GDM1 (cell line): ENCODE results near the gene HPCAL4.

Experiments used
- DNase-seq: peaks from one replicate; lab custom pipeline; 2025; lab: John Stamatoyannopoulos, UW

HPCAL4 gene

DNA sequence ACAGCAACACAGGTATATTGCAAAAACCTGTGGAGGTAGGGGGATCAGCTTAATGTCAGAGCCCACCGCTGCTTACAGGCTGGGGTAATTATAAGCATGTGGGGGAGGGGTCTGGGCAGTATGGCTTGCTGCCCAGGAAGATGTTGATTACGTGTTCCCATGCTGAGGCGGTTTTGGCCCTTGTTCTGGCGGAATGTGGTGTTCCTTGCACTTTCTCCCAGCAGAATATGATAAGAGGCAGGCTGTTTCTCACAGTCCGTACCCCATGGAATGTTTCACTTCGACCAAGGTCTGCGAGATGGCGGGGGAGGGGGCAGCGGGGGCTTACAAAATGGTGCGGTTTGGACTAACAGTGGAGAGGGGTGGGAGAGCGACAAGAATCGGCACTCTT, 9.8 kb upstream of the HPCAL4 start:
- DNase-seq: no peak

GRCh38 chr1:39700348-39700747, 9.1 kb upstream of the HPCAL4 start:
- DNase-seq: no peak

DNA sequence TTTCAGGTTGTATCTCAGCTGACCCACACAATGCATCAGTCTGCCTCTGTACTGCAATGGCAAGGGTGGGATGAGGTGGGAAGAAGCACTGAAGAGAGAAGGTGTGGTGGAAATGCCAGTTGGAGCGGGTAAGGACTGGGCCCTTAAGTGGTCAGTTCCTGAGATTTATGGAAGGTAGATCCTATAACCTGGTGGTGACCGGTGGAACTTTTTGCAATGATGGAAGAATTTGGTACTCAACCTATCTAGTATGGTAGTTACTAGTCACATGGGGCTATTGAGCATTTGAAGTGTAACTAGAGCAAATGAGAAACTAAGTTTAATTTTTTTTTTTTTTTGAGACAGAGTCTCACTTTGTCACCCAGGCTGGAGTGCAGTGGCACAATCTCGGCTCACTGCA, 8.2 kb upstream of the HPCAL4 start:
- no peak for DNase-seq

DNA sequence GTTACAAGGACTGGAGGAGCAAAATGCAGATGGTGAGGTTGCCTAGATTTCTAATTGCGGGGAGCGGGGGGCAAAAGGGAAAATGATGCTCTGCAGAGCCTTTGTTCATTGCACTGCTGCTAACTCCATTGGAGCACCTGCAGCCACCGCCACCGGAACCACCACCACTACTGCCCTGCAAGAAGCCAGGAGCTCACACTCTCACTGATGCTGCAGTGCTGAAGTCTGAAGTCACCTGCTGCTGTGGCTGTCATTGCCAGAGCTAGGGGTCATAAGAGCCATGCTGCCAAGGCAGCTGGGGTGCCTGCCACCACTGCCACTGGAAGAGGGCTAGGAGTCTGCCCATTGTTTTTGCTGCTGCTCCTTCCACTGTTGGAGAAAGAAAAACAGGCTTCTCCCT, 7.3 kb upstream of the HPCAL4 start:
- no peak for DNase-seq

- no peak for DNase-seq
These were observed 5.2 kb upstream of the HPCAL4 start for GRCh38 chr1:39696448-39696847.

- no peak for DNase-seq
These were observed 3.8 kb upstream of the HPCAL4 start for GRCh38 chr1:39695016-39695415.

GRCh38 chr1:39694026-39694425, 2.8 kb upstream of the HPCAL4 start:
- no peak for DNase-seq

- no peak for DNase-seq
These were observed 1.2 kb upstream of the HPCAL4 start for GRCh38 chr1:39692152-39693074.

- DNase-seq: no peak
These were observed 345 bp downstream of the HPCAL4 start for GRCh38 chr1:39690794-39691382.

- no peak for DNase-seq
These were observed 1.0 kb downstream of the HPCAL4 start for GRCh38 chr1:39690225-39690624.

- DNase-seq: no peak
These were observed 1.6 kb downstream of the HPCAL4 start for GRCh38 chr1:39689635-39690034.

DNA sequence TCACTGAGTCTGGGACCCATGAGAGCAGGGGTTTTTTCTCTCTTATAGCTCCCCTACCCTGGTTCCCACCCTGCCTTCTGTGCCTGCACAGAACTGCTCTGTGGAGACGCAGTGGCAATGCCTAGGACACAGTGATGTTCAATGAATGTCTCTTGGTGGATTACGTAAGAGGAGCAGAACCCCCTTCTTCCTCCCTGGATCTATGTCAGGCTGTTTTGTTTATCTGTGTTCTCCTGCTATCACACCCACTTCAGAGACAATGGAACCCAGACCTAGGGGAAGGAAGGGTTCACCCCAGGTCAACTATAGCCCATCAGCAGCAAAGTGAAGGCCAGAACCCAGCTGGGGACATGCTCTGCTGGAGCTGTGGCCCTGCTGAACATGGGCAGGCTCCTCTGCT, 2.0 kb downstream of the HPCAL4 start:
- DNase-seq: no peak

DNA sequence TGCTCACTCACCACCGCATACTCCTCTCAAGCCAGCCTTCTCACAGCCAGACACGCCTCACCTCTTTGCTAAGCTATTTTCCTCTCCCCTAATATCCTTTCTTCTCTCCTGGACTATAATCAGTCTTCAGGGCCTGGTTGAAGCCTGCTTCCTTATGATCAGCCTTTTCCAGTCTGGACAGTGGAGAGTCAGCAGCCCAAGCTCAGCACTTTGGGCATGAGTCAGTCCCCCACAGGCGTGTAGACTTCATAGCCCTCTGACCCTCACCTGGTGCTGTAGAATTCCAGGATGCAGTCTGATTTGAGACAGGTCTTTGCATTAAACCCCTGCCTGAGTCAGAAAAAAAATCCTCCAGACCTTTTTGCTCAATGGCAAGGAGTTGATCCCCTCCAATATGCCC, 2.5 kb downstream of the HPCAL4 start:
- DNase-seq: no peak

- DNase-seq: no peak
These were observed 4.0 kb downstream of the HPCAL4 start for GRCh38 chr1:39687243-39687642.

DNA sequence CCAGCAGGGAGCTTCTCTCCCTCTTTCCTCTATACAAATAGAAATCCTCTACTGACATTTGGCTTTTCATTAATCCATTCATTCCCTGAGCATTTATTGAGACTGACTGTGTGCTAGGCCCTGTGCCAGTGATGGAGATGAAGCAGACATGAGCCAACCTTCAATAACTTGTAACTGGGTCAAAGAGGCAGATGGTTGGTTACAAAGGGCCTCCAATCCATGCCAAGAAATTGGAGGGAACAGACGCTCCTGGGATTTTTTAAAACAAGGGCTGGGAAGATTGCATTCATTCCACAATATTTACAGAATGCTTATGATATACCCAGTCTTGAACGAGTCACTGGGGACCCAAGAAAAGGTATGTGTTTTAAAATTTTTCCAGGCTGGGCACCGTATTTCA, 6.2 kb downstream of the HPCAL4 start:
- no peak for DNase-seq

GRCh38 chr1:39684313-39684664, 6.9 kb downstream of the HPCAL4 start:
- DNase-seq: no peak

DNA sequence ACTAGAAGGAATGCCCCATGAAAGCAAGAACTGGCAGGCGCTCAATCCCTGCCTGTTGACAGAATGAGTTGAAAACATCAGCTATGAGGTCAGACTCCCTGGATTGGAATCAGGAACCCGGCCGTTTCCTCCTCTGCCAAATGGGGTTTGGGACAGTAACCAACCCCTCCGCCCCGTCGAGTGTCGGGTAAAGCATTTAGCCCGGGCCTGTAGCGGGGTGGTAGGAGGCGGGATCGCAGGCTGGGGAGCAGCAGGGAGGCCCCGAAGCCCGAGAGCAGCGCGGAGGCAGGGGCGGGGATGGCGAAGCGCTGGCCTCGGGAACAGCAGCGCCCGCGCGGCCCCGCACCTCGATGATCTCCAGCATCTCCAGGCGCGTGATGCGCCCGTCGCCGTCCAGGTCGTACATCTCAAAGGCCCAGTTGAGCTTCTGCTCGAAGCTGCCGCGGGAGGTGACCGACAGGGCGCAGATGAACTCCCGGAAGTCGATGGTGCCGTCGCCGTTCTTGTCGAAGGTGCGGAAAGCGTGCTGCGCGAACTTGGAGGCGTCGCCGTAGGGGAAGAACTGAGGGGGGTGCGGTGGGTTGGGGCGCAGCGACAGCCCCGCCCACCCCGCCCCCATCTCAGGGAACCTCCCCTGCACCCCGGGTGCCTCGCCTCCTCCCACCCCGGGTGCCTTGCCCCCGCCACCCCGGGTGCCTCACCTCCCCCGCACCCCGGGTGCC, 7.5 kb downstream of the HPCAL4 start:
- DNase-seq: no peak

- DNase-seq: no peak
These were observed 9.2 kb downstream of the HPCAL4 start for GRCh38 chr1:39681999-39682398.

DNA sequence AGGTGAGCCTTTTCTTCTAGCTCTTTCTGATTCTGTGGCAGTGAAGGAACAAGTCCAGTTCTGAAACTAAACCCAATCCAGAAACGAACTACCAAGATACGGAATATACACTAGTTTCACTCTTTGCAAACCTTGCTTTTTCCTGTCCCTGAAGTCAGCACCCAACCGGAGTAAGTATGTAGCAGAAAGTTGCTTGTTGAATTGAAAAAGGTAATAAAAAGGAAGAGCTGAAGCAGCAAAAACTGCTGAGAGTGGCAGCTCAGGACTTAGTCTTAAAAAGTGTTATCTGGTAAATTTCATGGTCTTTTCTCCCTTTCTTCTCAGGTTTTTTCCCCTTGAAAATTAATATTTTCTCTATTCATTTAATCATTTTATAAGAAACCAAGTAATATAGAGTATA, 9.9 kb downstream of the HPCAL4 start:
- DNase-seq: no peak

- no peak for DNase-seq
These were observed 10.5 kb downstream of the HPCAL4 start for GRCh38 chr1:39680751-39681150.

- no peak for DNase-seq
These were observed 11.4 kb downstream of the HPCAL4 start for GRCh38 chr1:39679821-39680220.

GRCh38 chr1:39678889-39679288, 12.3 kb downstream of the HPCAL4 start:
- DNase-seq: no peak

GRCh38 chr1:39677645-39678044, 13.6 kb downstream of the HPCAL4 start:
- DNase-seq: no peak
